GM18868 (cell line): ENCODE measurements around the gene NSMF.
A peak's percentile ranks its signal among the peaks of the same experiment; 100 is the strongest.

ENCODE experiments used
- ATAC-seq: cut with Tn5 transposase; IDR thresholded peaks from one replicate; pipeline ENCODE4 v1.9.1; 2021; ENCODE audit warnings: mild to moderate bottlenecking, moderate library complexity; ENCODE audit not compliant: unreplicated experiment

Gene NSMF

GRCh38 chr9:137459152-137459600 lies at the start of gene NSMF:
Gene NSMF (minus strand): TSS chr9:137459334. CDS start chr9:137459102, 232 bp downstream.
- ATAC-seq: peak; percentile 68

DNA sequence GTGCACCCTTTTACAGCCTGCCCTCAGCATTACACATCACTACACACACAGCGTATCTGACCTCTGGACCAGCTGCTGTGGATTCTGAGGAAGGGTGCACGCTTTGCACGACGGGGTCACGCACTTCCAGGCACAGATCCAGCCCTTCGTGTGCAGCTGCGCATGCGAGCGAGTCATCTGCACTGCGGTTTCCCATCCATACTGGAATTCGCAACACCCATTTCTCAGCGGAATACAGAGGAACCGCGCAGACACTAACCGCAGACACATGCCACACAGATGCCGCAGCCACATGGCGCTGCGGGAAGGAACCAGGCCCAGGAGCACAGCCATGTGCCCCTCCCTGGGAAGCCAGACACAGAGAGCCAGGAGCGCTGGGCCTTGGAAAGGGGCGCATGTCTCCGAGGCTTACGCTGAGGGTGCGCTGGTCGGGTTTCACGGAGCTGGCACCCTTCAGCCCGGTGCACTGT lies 47.6 kb upstream of the NSMF start:
- no peak for ATAC-seq

DNA sequence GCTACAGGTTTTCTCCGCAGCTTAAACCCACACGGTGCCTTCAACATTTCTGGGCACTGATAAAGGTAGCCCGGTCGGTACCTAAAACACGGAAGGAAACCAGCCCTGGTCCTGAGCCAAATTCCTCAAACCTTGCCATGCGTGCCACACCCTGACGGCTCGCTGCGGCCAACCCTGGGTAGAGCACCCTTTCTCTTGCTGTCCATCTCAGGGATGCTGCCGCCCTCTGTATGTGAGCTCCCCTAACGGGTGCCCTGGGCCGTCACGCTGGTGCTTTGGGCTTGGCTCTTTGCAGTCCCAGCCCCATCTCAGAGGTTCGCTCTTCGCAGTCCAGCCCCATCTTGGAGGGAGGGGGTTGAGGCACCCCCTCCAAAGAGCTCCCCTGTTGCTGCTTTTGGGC lies 47.1 kb upstream of the NSMF start:
- no peak for ATAC-seq

DNA sequence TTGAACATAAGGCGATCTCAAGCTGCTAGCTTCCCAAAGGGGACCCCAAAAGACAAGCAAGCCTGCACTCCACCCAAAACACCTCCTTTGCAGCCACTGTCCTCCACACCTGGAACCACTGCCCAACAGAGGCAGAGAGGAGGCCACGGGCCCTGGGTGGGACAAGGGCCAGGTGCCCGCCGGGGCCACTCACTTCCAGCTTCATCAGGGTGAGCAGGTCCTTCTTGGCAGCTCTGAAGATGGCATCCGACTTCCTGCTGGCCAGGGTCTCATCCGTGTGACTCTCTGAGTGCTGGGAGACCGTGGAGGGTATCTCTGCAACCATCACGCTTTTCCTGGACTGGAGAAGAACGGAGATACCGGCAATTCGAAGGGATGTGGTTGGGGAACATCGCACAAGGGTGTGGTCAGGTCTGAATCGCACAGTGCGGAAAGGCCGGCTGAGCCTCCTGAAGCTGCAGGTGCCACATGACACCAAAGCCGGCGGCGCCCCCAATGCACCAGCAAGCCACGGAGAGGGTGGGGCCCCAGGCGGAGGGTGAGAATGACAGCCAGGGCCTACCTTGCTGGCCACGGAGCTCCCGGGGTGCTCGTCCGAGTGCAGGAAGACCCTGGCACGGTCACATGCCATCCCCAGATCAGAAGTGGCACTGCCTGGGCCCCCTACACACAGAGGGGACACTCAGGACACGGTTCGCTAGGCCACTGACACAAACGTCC lies 46.4 kb upstream of the NSMF start:
- no peak for ATAC-seq

DNA sequence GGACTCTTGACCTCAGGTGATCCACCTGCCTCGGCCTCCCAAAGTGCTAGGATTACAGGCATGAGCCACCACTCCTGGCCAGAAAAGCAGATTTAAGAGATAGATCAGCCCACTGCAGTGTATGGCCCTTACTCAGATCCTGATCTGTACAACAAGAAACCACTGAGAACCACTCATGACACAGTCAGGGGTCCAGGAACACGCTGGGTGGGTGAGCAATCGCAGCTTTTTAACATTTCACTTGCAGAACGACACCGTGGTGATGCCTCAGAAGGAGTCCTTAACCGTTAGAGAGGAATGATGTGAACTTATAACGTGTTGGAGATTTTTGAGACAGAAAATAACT lies 45.3 kb upstream of the NSMF start:
- ATAC-seq: no peak

- ATAC-seq: no peak
These were observed 43.1 kb upstream of the NSMF start for GRCh38 chr9:137502008-137502911.

DNA sequence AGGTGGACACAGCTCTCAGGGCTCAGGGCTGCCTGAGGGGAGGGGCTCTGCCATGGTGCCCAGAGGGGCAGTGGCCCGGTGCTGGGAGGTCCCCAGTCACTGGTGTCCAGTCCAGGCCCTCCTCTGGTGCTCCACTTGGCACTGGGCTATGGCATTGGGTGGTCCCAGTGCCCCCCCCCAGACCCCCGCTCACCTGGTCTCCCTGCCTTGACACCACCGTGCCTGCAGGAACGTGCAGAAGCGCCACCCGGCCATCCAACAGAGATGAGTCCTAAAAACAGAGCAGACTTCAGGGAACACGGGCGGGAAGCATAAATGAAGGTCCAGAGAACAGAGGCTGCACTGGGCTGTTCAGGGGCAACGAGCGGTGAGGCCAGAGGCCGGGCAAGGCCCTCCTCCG lies 42.3 kb upstream of the NSMF start:
- no peak for ATAC-seq

DNA sequence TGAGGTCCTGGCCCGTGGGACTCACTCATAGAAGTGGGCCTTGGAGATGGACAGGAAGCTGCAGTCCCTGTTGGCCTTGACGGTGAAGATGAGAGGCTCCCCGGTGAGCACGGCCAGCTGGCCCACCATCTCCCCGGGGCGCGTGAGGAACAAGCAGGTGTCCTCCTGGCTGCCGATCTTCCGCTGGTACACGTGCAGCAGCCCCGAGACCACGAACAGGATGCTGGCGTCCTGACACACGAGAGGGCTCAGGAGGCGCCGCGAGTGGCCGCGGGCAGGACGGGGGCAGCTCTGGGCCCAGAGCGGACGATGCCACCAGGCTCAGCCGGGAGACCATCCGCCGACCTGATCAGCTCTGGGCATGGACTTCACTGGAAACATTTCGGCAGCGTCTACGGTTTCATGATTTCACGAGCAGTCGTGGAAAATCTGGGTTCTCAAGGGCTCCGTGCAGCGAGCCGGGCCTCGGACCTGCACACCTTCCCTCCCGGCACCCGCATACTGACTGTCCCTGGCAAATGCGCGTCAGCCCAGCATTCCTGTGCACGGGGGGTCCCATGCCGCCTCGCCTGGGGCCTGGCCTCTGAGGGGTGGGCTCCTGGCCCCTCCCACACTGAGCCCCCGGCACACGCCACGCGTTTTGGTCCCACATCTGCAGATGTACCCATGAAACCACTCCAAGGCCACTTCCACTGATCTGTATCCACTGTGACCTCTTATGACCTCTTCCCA lies 41.7 kb upstream of the NSMF start:
- no peak for ATAC-seq

DNA sequence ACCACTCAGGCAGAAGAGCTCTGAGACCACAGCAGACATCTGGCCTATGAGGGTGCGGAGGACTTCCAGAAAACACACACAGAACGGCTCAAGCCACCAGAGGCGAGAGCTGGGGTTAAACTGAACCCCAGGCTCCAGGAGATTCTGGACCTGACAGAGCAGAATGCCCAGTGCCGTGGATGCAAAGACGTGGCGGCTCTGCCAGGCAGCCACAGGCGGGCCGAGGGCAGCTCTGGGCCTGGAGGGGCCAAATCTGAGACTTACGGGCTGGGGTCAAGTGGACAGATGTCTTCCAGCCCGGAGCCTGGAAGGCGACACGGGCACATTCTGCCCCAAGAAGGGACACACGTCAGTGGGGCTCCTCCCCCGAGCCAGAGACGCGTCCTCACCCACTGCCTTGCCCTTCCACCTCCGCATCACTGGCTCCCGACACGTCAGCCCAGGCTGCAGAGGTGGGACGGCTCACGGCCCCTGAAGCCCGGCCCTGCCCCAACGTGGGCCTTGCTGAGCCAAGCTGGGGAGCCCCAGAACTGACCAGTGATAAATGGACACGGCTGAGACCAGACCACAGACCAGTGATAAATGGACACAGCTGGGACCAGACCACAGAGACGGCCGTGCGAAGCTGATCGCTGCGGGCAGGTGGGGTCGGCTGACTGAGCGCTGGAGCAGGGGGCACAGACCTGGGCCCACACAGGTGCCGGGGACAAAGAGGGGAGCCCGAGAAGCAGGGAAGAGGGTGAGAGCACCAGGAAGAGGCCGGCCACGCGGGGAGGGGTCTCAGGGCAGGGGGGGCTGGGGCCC lies 40.9 kb upstream of the NSMF start:
- no peak for ATAC-seq

DNA sequence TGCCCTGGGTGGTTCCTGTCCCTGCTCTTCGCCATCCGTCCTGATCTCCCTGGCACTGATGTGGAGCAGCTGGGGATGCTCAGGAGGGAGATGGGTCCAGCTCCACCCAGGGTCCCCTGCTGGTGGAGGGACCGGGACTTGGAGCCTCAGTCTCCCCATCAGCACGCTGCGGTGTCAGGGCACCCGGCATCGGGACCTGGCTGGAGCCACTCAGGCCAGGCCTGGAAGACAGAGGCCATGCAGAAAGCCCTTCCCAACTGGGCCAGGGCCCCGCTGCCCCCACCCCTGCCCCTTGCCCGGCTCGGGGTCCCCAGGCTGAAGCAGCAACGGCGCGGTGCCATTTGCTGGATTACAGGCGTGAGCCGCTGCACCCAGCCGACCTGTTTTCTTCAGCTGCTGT lies 40.3 kb upstream of the NSMF start:
- no peak for ATAC-seq

- no peak for ATAC-seq
These were observed 39.6 kb upstream of the NSMF start for GRCh38 chr9:137498720-137499150.

GRCh38 chr9:137497921-137498719 lies 39.0 kb upstream of the NSMF start:
- ATAC-seq: no peak

- ATAC-seq: no peak
These were observed 37.7 kb upstream of the NSMF start for GRCh38 chr9:137496601-137497375.

GRCh38 chr9:137494550-137495351 lies 35.6 kb upstream of the NSMF start:
- ATAC-seq: no peak

GRCh38 chr9:137494104-137494544 lies 35.0 kb upstream of the NSMF start:
- ATAC-seq: no peak

DNA sequence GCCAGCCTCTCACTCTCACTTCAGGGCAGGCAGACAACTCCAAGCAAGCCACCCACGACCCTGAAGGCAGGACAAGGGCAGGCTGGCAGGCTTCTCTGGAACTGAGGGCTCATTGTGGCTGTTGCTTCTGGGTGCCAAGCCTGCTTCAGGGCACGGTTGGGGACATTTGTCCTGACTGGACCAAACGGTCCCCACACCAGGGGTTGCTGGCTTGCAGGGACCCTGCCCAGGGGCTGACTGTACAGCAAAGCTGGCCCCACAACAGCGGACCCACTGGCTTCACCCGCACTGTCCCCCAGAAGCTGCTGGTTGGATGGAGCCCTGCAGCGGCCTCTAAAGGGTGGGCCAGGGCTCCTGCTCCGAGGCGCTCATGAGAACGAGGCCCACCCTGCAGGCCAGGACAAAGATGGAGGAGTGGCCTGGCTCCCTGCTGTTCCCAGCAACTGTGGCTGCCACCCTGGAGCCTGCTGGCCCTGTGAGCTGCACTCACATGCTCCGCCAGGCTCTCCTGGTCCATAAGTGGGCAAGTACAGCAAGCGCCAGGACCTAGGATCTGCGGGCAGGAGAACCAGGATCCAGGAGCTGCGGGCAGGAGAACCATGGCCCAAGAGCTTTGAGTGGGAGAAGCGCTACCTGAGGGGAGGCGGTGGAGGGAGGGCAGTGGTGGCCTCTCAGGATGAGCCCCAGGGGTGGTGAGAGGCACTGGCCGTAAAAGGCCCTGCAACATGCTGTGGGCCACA lies 34.4 kb upstream of the NSMF start:
- ATAC-seq: no peak
